ENCODE results near the gene ZNF521.

The ZNF521 gene

DNA sequence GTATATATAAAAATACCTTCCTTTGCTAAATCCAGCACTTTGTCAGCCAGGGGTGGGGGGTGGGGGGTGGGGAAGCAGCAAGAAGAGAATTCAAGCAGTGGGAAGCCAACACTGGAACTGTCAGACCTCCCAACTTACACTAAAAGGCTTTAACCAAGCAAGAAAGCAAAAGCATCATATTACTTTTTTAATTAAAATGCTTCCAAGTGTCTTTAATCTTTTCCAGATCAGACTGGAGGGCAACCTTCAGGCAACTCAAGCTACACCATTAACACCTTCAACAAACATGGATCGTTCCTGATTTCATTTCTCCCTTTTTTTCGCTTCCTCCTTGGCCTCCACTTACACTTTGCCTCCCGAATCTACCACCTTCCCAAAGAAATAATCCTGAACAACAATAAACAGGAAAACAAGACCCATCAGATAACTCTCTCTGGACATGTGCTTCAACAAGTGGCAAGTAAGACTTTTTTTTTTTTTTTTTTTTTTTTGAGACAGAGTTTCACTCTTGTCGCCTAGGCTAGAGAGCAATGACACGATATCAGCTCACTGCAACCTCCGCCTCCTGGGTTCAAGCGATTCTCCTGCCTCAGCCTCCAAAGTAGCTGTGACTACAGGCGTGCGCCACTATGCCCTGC lies 35.5 kb downstream of the ZNF521 start:
- H3K27me3 Mint-ChIP-seq (ENCODE audit: low read depth): no peaks in the 10 kb centered on the region
- H3K36me3 Mint-ChIP-seq (ENCODE audit: low read depth): no peaks in the 10 kb centered on the region
- no peaks in the 10 kb centered on the region for H3K4me1 Mint-ChIP-seq (ENCODE audit: low read depth)
- no peak overlapping the region for H3K4me3 Mint-ChIP-seq
- H3K27ac Mint-ChIP-seq: no peak overlapping the region
- no peaks in the 10 kb centered on the region for H3K9me3 Mint-ChIP-seq

GRCh38 chr18:25314838-25315190 lies 37.2 kb downstream of the ZNF521 start:
- no peaks in the 10 kb centered on the region for H3K36me3 Mint-ChIP-seq (ENCODE audit: low read depth)
- H3K27ac Mint-ChIP-seq: no peak overlapping the region
- H3K4me3 Mint-ChIP-seq: no peak overlapping the region
- no peaks in the 10 kb centered on the region for H3K27me3 Mint-ChIP-seq (ENCODE audit: low read depth)
- H3K9me3 Mint-ChIP-seq: no peaks in the 10 kb centered on the region
- H3K4me1 Mint-ChIP-seq (ENCODE audit: low read depth): no peaks in the 10 kb centered on the region

DNA sequence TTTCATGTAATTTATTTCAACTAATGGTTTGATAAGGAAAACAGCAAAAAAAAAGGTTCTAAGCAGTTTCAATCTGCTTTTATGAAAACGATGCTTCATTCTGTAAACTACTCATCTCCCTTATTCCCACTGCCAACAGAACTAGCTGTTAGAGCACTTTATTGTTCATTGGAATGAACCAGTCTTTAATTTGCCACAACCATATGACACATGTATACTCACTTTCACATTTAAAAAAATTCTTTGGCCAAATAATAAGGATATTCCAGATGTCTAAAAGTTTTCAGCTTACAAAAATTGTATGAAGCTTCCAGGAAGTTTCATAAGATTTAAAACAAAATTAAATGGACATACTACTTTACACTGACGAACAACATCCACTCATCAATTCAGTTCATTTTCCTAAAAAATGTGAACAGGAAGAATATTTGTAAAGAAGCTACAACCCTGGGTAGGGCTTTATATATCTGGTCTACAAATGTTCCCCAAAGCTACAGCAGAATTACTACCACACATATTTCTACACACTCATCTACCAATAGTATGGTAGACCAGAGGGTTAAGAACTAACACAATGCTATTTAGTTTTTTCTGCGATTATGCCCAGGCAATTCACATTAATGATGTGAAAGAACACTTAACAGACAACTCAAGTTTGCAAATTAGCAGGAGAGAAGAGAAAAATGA lies 37.7 kb downstream of the ZNF521 start:
- H3K27ac Mint-ChIP-seq: no peak overlapping the region
- H3K27me3 Mint-ChIP-seq (ENCODE audit: low read depth): no peaks in the 10 kb centered on the region
- H3K4me3 Mint-ChIP-seq: no peak overlapping the region
- no peaks in the 10 kb centered on the region for H3K4me1 Mint-ChIP-seq (ENCODE audit: low read depth)
- no peaks in the 10 kb centered on the region for H3K36me3 Mint-ChIP-seq (ENCODE audit: low read depth)
- H3K9me3 Mint-ChIP-seq: no peaks in the 10 kb centered on the region

DNA sequence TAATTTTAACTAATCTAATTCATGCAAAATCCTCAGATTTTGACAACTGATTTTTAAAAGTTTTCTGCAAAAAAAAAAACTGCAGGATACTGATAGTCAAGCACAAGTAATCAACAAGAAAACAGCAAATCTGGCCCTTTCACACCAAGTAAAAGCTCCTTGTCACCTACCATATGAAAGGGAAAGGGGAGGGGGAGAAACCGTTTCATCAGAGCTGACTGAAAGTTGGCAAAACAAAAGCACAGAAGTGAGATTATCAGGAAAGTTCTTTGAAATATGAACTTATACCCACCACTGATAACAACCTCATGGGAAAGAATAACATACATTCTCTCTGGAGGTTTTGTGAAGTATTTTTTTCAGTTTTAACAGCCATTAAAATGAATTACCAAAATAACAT lies 38.7 kb downstream of the ZNF521 start:
- Mint-ChIP-seq H3K9me3 (no peaks in the 10 kb centered on the region), H3K36me3 (ENCODE audit: low read depth) (no peaks in the 10 kb centered on the region), H3K4me3 (no peak overlapping the region), H3K27me3 (ENCODE audit: low read depth) (no peaks in the 10 kb centered on the region), H3K4me1 (ENCODE audit: low read depth) (no peaks in the 10 kb centered on the region), H3K27ac (no peak overlapping the region)

- Mint-ChIP-seq H3K27me3 (ENCODE audit: low read depth) (no peaks in the 10 kb centered on the region), H3K4me3 (no peak overlapping the region), H3K36me3 (ENCODE audit: low read depth) (no peaks in the 10 kb centered on the region)
These were observed 41.9 kb downstream of the ZNF521 start for GRCh38 chr18:25310045-25310444.

GRCh38 chr18:25308381-25308780 lies 43.6 kb downstream of the ZNF521 start:
- no peaks in the 10 kb centered on the region for H3K9me3 Mint-ChIP-seq
- no peaks in the 10 kb centered on the region for H3K27me3 Mint-ChIP-seq (ENCODE audit: low read depth)
- H3K4me3 Mint-ChIP-seq: no peak overlapping the region
- H3K36me3 Mint-ChIP-seq (ENCODE audit: low read depth): no peaks in the 10 kb centered on the region
- no peaks in the 10 kb centered on the region for H3K4me1 Mint-ChIP-seq (ENCODE audit: low read depth)
- H3K27ac Mint-ChIP-seq: no peak overlapping the region

More at GRCh38 chr18:25310045-25310444, 41.9 kb downstream of the ZNF521 start:
- Mint-ChIP-seq H3K9me3 (no peaks in the 10 kb centered on the region), H3K27ac (no peak overlapping the region), H3K4me1 (ENCODE audit: low read depth) (no peaks in the 10 kb centered on the region)

DNA sequence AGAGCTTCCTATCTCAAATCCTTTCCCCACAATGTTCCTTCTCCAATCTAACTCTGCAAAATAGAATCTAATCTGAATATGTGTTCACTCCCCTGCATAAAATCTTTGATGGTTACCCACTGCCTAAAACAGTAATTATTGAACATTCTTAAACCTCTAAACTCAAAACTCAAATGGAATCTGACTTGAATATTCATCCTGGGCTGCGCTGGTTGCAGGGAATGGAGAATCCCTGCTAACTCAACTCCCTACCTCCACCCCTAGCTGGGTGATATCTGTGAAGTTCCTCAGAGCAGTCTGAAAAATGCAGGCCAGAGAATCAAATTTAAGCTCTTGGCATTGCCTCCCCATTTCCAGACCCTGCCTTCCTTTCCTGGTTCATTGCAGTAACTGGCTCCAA lies 44.8 kb downstream of the ZNF521 start:
- no peaks in the 10 kb centered on the region for H3K36me3 Mint-ChIP-seq (ENCODE audit: low read depth)
- no peak overlapping the region for H3K4me3 Mint-ChIP-seq
- no peaks in the 10 kb centered on the region for H3K9me3 Mint-ChIP-seq
- no peak overlapping the region for H3K27ac Mint-ChIP-seq
- no peaks in the 10 kb centered on the region for H3K27me3 Mint-ChIP-seq (ENCODE audit: low read depth)
- H3K4me1 Mint-ChIP-seq (ENCODE audit: low read depth): no peaks in the 10 kb centered on the region

GRCh38 chr18:25306671-25307070 lies 45.3 kb downstream of the ZNF521 start:
- H3K27ac Mint-ChIP-seq: no peak overlapping the region
- H3K4me1 Mint-ChIP-seq (ENCODE audit: low read depth): no peaks in the 10 kb centered on the region
- no peaks in the 10 kb centered on the region for H3K27me3 Mint-ChIP-seq (ENCODE audit: low read depth)
- H3K36me3 Mint-ChIP-seq (ENCODE audit: low read depth): no peaks in the 10 kb centered on the region
- no peaks in the 10 kb centered on the region for H3K9me3 Mint-ChIP-seq
- no peak overlapping the region for H3K4me3 Mint-ChIP-seq

DNA sequence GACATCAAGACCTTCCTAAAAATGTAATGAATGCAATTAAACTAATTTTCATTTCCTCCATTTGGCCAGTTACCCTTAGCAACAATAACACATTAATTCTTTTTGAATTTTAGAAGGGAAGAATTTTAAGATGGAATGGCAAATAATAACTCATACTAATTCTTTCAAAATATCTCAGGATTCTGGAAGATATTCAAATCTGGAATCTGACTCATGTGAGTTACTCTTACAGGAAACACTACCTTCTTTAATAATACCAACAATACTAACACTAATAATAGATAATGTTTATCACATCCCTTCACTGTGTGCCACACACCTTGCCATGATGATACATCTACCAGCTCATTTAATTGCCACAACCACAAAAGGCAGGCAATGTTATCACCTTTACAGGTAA lies 46.4 kb downstream of the ZNF521 start:
- H3K9me3 Mint-ChIP-seq: no peaks in the 10 kb centered on the region
- H3K27ac Mint-ChIP-seq: no peak overlapping the region

DNA sequence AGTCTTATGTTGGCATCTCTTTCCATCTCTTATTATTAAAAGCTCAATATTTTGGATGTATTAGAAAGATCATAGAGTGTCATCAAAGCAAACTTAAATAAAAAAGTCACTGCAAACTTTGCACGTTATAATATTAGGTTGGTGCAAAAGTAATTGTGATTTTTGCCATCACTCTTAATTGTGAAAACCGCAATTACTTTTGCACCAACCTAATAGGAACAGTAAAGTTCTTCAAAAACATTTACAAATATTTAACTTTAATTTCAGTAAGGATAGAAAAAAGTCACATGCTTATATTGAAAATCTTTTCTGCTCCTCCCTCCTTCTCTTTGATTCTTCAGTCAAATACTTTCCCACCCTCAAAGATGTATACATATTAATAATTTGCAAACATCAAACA lies 51.5 kb downstream of the ZNF521 start:
- Mint-ChIP-seq H3K9me3 (no peaks in the 10 kb centered on the region), H3K27ac (no peak overlapping the region), H3K36me3 (ENCODE audit: low read depth) (no peaks in the 10 kb centered on the region), H3K4me1 (ENCODE audit: low read depth) (no peaks in the 10 kb centered on the region), H3K27me3 (ENCODE audit: low read depth) (no peaks in the 10 kb centered on the region), H3K4me3 (no peak overlapping the region)

More for the DNA sequence above, 46.4 kb downstream of the ZNF521 start:
- H3K4me1 Mint-ChIP-seq (ENCODE audit: low read depth): no peaks in the 10 kb centered on the region
- no peaks in the 10 kb centered on the region for H3K27me3 Mint-ChIP-seq (ENCODE audit: low read depth)
- no peaks in the 10 kb centered on the region for H3K36me3 Mint-ChIP-seq (ENCODE audit: low read depth)
- no peak overlapping the region for H3K4me3 Mint-ChIP-seq

DNA sequence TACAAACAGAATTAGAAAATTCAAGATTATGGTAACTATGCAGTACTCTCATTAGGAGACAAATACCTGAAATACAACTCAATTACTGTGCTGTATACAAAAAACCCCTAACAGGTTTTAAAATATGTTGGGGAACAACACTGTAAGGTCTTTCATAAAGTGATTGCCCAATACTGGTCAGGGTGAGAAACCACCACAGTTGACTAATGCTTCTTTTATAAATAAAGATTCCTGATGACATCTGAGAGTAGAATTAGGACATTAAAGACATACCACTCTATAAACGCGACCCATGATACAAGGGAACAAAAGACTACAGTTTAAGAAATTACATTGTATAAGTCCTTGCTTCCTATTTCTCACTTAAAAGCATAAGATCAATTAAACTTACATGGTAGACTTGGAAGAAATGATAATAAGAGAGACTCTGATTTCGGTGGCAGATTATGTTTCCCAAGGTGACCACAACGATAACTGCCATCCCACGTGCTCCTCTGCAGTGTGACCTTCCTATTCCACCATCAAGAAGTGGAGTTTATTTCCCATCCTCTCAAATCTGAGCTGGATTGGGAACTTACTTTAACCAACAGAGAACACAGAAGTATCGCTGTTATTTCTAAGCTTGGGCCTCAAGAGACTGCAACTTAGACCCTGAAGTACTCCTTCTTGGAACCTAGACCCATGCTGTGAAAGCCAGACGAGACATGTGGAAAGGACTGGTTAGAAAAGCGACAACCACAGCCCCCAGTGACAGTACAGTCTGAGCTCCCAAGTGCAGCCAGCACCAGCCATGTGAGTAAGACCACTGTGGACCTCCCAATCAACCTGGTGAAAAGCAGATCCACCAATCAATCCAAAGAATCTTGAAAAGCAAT lies 52.3 kb downstream of the ZNF521 start:
- Mint-ChIP-seq H3K27me3 (ENCODE audit: low read depth) (no peaks in the 10 kb centered on the region), H3K27ac (no peak overlapping the region)

GRCh38 chr18:25298853-25299274 lies 53.1 kb downstream of the ZNF521 start:
- no peaks in the 10 kb centered on the region for H3K36me3 Mint-ChIP-seq (ENCODE audit: low read depth)
- H3K27ac Mint-ChIP-seq: no peak overlapping the region
- no peak overlapping the region for H3K4me3 Mint-ChIP-seq
- H3K9me3 Mint-ChIP-seq: no peaks in the 10 kb centered on the region
- H3K27me3 Mint-ChIP-seq (ENCODE audit: low read depth): no peaks in the 10 kb centered on the region
- no peaks in the 10 kb centered on the region for H3K4me1 Mint-ChIP-seq (ENCODE audit: low read depth)

More for the DNA sequence above, 52.3 kb downstream of the ZNF521 start:
- no peaks in the 10 kb centered on the region for H3K36me3 Mint-ChIP-seq (ENCODE audit: low read depth)
- H3K4me1 Mint-ChIP-seq (ENCODE audit: low read depth): no peaks in the 10 kb centered on the region
- H3K9me3 Mint-ChIP-seq: no peaks in the 10 kb centered on the region
- H3K4me3 Mint-ChIP-seq: no peak overlapping the region

DNA sequence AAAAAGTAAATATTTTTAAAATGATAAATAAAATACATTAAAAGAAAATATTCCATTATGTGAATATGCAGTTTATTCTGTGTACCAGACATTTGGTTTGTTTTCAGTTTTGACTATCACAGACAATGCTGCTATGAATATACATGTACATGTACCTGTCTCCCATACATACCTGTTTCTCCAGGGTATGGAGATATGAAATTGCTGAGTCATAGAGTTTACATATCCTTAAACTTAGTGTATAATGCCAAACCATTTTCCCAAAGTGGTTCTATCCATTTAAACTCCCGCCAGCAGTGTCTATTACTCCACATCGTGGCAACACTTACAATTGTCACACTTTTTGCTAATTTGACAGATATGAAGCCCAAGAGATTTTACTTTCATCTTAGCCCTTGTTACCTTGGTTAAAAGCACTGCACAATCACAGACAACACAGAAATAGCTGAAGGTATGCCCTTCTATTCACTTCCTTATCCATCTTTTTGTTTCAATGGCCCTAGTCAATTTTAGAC lies 56.3 kb downstream of the ZNF521 start:
- Mint-ChIP-seq H3K27me3 (ENCODE audit: low read depth) (no peaks in the 10 kb centered on the region), H3K4me3 (no peak overlapping the region), H3K9me3 (no peaks in the 10 kb centered on the region), H3K4me1 (ENCODE audit: low read depth) (no peaks in the 10 kb centered on the region), H3K27ac (no peak overlapping the region), H3K36me3 (ENCODE audit: low read depth) (no peaks in the 10 kb centered on the region)

DNA sequence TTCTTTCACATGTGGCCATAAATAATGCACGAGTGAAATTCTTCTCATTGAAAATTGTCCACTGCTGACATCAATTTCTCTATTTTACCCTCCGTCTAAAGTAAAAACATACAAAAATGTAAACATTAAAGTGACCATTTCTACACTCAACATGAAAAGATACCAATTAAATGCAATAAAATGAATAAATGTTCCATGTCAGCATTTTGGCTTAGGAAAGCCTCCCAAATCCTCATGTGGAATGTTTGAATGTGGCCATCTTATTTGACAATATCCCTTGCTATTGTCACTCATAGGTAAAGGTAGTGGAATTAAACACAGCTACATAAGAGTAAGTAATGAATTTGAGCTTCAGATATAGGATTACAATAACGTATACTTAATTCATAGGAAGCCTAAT lies 60.8 kb downstream of the ZNF521 start:
- Mint-ChIP-seq H3K27me3 (ENCODE audit: low read depth) (no peaks in the 10 kb centered on the region), H3K4me3 (no peak overlapping the region), H3K36me3 (ENCODE audit: low read depth) (no peaks in the 10 kb centered on the region), H3K27ac (no peak overlapping the region), H3K4me1 (ENCODE audit: low read depth) (no peaks in the 10 kb centered on the region), H3K9me3 (no peaks in the 10 kb centered on the region)
